K562 (cell line): Measurements from ENCODE around the gene MAK. TPM values are rescaled to one million over a fixed set of nuclear protein-coding genes. Genes with fewer than 3 reads are reported as not detected.
A peak's percentile ranks its signal among the peaks of the same experiment; 100 is the strongest.

Source experiments
- ATAC-seq: fragments of 200-7000 bp; cut with Tn5 transposase; 3 replicates; pipeline ENCODE4 v1.9.1; 2020; ENCODE audit warnings: moderate library complexity
- BruUV-seq: library from RNA; stranded (reverse); fragments of 400-500 nt; replicated peaks from 2 replicates; lab custom pipeline; 2021; lab: Mats Ljungman, UMichigan
- CTCF ChIA-PET: fragments of 300-600 bp; formaldehyde crosslinking; extraction: SDS; loops from one replicate; lab custom pipeline; 2021; ENCODE audit warnings: low intra/inter-chr PET ratio; lab: Yijun Ruan, JAX
- POLR2A ChIA-PET: fragments of 300-600, 350-650 bp; sonication (Branson Sonifier 250); formaldehyde crosslinking; extraction: SDS; loops from one replicate; lab custom pipeline; 2021; ENCODE audit warnings: antibody characterized with exemption, inconsistent platforms; lab: Yijun Ruan, JAX
- DNase-seq, 4 experiments: peaks; one replicate each; pipeline versions ENCODE4 v3.0.0 to v3.0.0-alpha.2; 2011 to 2018; ENCODE audit warnings: low spot score in 3 of 4, mixed read lengths in 3 of 4; ENCODE audit errors: extremely low read depth in 1 of 4
- FAIRE-seq: peaks from 2 replicates; lab custom pipeline; 2011; peaks lifted over from hg19 to GRCh38; lab: Jason Lieb, UNC
- H2AFZ ChIP-seq: 2 replicates; pipeline ENCODE4 v1.6.0; 2011; ENCODE audit warnings: low read depth, low read length, control low read depth, inconsistent platforms
- H3K27ac ChIP-seq: fragments of 200-600 bp; 3 replicates; pipeline ENCODE4 v1.8.0; 2011; ENCODE audit warnings: low read depth, mild to moderate bottlenecking, control low read depth, inconsistent platforms, low read length, moderate library complexity, mixed read lengths; ENCODE audit errors: extremely low read depth
- H3K27me3 ChIP-seq, 2 experiments: fragments of 300-600 bp in 1 of 2; 2 replicates in 1 of 2; 3 replicates in 1 of 2; pipeline versions ENCODE4 v1.6.0 to v1.8.0; 2011; ENCODE audit warnings: inconsistent platforms in 2 of 2, low read length in 2 of 2, mild to moderate bottlenecking in 1 of 2, mixed read lengths in 1 of 2, moderate library complexity in 1 of 2; ENCODE audit not compliant: control insufficient read depth in 2 of 2, insufficient read depth in 2 of 2
- H3K36me3 ChIP-seq: fragments of 300-600 bp; 3 replicates; pipeline ENCODE4 v1.8.0; 2011; ENCODE audit warnings: mild to moderate bottlenecking, low read length, inconsistent platforms; ENCODE audit not compliant: control insufficient read depth, insufficient read depth
- H3K4me1 ChIP-seq, 2 experiments: fragments of 200-600 bp in 1 of 2; replicated peaks in 1 of 2; 2 replicates in 1 of 2; 3 replicates in 1 of 2; pipeline versions ENCODE4 v1.5.1 to v1.8.0; 2011; ENCODE audit warnings: inconsistent platforms in 2 of 2, low read length in 2 of 2, mild to moderate bottlenecking in 1 of 2, mixed read lengths in 1 of 2, moderate library complexity in 1 of 2; ENCODE audit not compliant: control insufficient read depth in 2 of 2, insufficient read depth in 2 of 2
- H3K4me2 ChIP-seq: 2 replicates; pipeline ENCODE4 v1.6.1; 2011; ENCODE audit warnings: low read length, control low read depth, inconsistent platforms, mixed read lengths; ENCODE audit not compliant: insufficient read depth
- H3K4me3 ChIP-seq: fragments of 200-600 bp; sonication (generic), shearing (Covaris generic); 2 replicates; pipeline ENCODE4 v1.5.1; 2016; ENCODE audit warnings: control low read depth, inconsistent platforms
- H3K79me2 ChIP-seq: fragments of 200-600 bp; 3 replicates; pipeline ENCODE4 v1.8.0; 2011; ENCODE audit warnings: low read length, inconsistent platforms; ENCODE audit not compliant: control insufficient read depth, insufficient read depth
- H3K9ac ChIP-seq, 2 experiments: 2 replicates each; pipeline versions ENCODE4 v1.6.0 to v1.6.1; 2011; ENCODE audit warnings: low read depth in 2 of 2, low read length in 2 of 2, control low read depth in 1 of 2, inconsistent platforms in 1 of 2, mild to moderate bottlenecking in 1 of 2, mixed read lengths in 1 of 2; ENCODE audit not compliant: insufficient read depth in 1 of 2
- H3K9me1 ChIP-seq: one replicate; pipeline ENCODE4 v1.6.0; 2011; ENCODE audit warnings: inconsistent platforms, mild to moderate bottlenecking, low read length, moderate library complexity; ENCODE audit not compliant: control insufficient read depth, insufficient read depth
- H3K9me3 ChIP-seq: replicated peaks from 2 replicates; pipeline ENCODE4 v1.5.1; 2011; ENCODE audit warnings: low read depth, low read length, inconsistent platforms; ENCODE audit not compliant: control insufficient read depth, insufficient read depth
- H4K20me1 ChIP-seq: replicated peaks from 2 replicates; pipeline ENCODE4 v1.6.1; 2011; ENCODE audit warnings: low read length, inconsistent platforms, mixed read lengths; ENCODE audit not compliant: control insufficient read depth, insufficient read depth
- ARID1B ChIP-seq: fragments of 450-650 bp; IDR thresholded peaks from 2 replicates; pipeline ENCODE4 v1.6.1; 2016; ENCODE audit warnings: antibody characterized with exemption, mild to moderate bottlenecking, inconsistent platforms
- CBFA2T2 ChIP-seq: fragments of 450-650 bp; conservative IDR thresholded peaks from 2 replicates; pipeline ENCODE4 v1.6.1; 2017; ENCODE audit warnings: mild to moderate bottlenecking
- CBFA2T3 ChIP-seq: fragments of 450-650 bp; IDR thresholded peaks from 2 replicates; pipeline ENCODE4 v1.6.1; 2017
- CBX3 ChIP-seq, 2 experiments: IDR thresholded peaks; 1 replicate in 1 of 2; 2 replicates in 1 of 2; pipeline ENCODE4 v1.6.1; 2012; ENCODE audit warnings: inconsistent platforms in 2 of 2, low read length in 2 of 2, borderline replicate concordance in 1 of 2, control low read depth in 1 of 2
- CXXC5 ChIP-seq: fragments of 250-450 bp; sonication (Bioruptor Pico); IDR thresholded peaks from 2 replicates; pipeline ENCODE4 v1.8.0; 2022; ENCODE audit warnings: inconsistent platforms, mild to moderate bottlenecking, moderate library complexity
- DIDO1 ChIP-seq: fragments of 450-650 bp; IDR thresholded peaks from 2 replicates; pipeline ENCODE4 v1.6.1; 2016; ENCODE audit warnings: low read depth, missing biosample characterization, missing genetic modification characterization
- IRF2 ChIP-seq: sonication (generic); formaldehyde crosslinking; IDR thresholded peaks from 2 replicates; pipeline ENCODE4 v1.8.1; 2022; ENCODE audit warnings: mild to moderate bottlenecking, missing genetic modification reagents
- MEIS2 ChIP-seq: fragments of 450-650 bp; IDR thresholded peaks from 2 replicates; pipeline ENCODE4 v1.6.1; 2014; ENCODE audit warnings: mild to moderate bottlenecking; ENCODE audit not compliant: partially characterized antibody
- RBM14 ChIP-seq: fragments of 200-400 bp; formaldehyde crosslinking; IDR thresholded peaks from 2 replicates; pipeline ENCODE4 v1.6.1; 2018; ENCODE audit warnings: low read depth, mild to moderate bottlenecking, low read length, moderate library complexity, borderline replicate concordance; ENCODE audit not compliant: insufficient read depth
- SMARCA5 ChIP-seq: fragments of 450-650 bp; IDR thresholded peaks from 2 replicates; pipeline ENCODE4 v1.6.1; 2016
- TEAD4 ChIP-seq, 2 experiments: sonication (generic) in 1 of 2; formaldehyde crosslinking in 1 of 2; IDR thresholded peaks; 2 replicates each; pipeline versions ENCODE4 v1.6.1 to v1.8.0; 2012 to 2022; ENCODE audit warnings: borderline replicate concordance in 1 of 2, inconsistent platforms in 1 of 2, low read length in 1 of 2, mild to moderate bottlenecking in 1 of 2, missing genetic modification reagents in 1 of 2
- TFE3 ChIP-seq: fragments of 450-650 bp; formaldehyde crosslinking; IDR thresholded peaks from 2 replicates; pipeline ENCODE4 v1.4.0; 2020; ENCODE audit warnings: mild to moderate bottlenecking, mixed read lengths
- TGIF2 ChIP-seq: sonication (generic); formaldehyde crosslinking; IDR thresholded peaks from 2 replicates; pipeline ENCODE4 v1.8.1; 2022; ENCODE audit warnings: mild to moderate bottlenecking, missing genetic modification reagents, moderate library complexity
- ZNF184 ChIP-seq: sonication (generic); formaldehyde crosslinking; IDR thresholded peaks from 2 replicates; pipeline ENCODE4 v1.5.0; 2020; ENCODE audit warnings: missing genetic modification reagents
- ZNF589 ChIP-seq: fragments of 200-800 bp; sonication (Bioruptor generic); IDR thresholded peaks from 2 replicates; pipeline ENCODE4 v1.6.1; 2016; ENCODE audit warnings: low read depth, missing genetic modification characterization, missing compliant biosample characterization
- ZNF77 ChIP-seq: fragments of 250-450 bp; sonication (Bioruptor Pico); IDR thresholded peaks from 2 replicates; pipeline ENCODE4 v1.5.0; 2020
- ZSCAN29 ChIP-seq: fragments of 450-650 bp; IDR thresholded peaks from 2 replicates; pipeline ENCODE4 v1.6.1; 2017
- WGBS: fragments of 100-300 bp; shearing (Covaris generic); methylation state at CpG from one replicate; pipeline ENCODE4 v1.1.6; 2016; ENCODE audit warnings: low coverage, mixed read lengths; ENCODE audit not compliant: insufficient coverage; ENCODE audit errors: missing lambda C conversion rate; 5-methylcytosine and 5-hydroxymethylcytosine counted together
- in situ Hi-C: fragments of 300-500 bp; cut with MboI; formaldehyde crosslinking; loops from 4 replicates; pipeline ENCODE4 v1.15.0; 2018; ENCODE audit warnings: inconsistent platforms, mixed read lengths
- intact Hi-C: fragments of 100-400 bp; cut with micrococcal nuclease; formaldehyde crosslinking; loops from 2 replicates; pipeline ENCODE4 v1.14.2; 2022
- polyA plus RNA-seq, 8 experiments: library from polyadenylated mRNA; depleted of rRNA in 4 of 8; stranded (reverse) in 5 of 8; unstranded in 3 of 8; fragments of >200 nt; fragmentation: Nextera tagmentation in 2 of 8; fragmentation: Illumina TruSeq in 1 of 8; extraction: Ambion mirVana in 2 of 8; extraction: Trizol in 1 of 8; gene quantifications; 2 replicates each; pipeline versions ENCODE4 v1.2.1 to v1.2.3, GENCODE V29; 2011 to 2014; ENCODE audit warnings: inconsistent platforms in 1 of 8, missing spikeins in 1 of 8
- total RNA-seq, 7 experiments: library from RNA; depleted of rRNA in 6 of 7; stranded (reverse); fragments of >200 nt in 6 of 7; fragmentation: Illumina TruSeq in 2 of 7; extraction: Trizol in 2 of 7; gene quantifications; 2 replicates each; pipeline versions ENCODE4 v1.2.1 to v1.2.3, GENCODE V29; 2011 to 2021; ENCODE audit warnings: low replicate concordance in 1 of 7
- TF ChIP-seq, protein P1 (sequence below): sonication (generic); IDR thresholded peaks from 2 replicates; pipeline ENCODE4 v1.6.1; 2016

The MAK gene
- total and polyA plus RNA-seq, 9 of the 15 experiments (the other 6 are each of a cell fraction or from before 2014, with no cell fraction given): 0.25 to 1.1 (median 0.53) TPM

GRCh38 chr6:10837009-10837621 is 1.2 kb downstream of the MAK start (continued):
- TF ChIP-seq CXXC5 (CRISPR knock-in tag): 0 out of 2 replicates have a peak, but pooled peaks have one; percentile 15
- TF ChIP-seq DIDO1 (tag): no peak
- TF ChIP-seq ARID1B: peak; percentile 32; the same call in 1 of the 2 replicates

GRCh38 chr6:10834823-10835222 is 3.5 kb downstream of the MAK start:
- no peak overlapping the region for H3K27ac ChIP-seq
- POLR2A ChIA-PET: interaction anchor here (1.4 kb wide), 1 partner anchor 19 kb away, joined by 3 read pairs; no protein-coding TSS in a partner anchor
- no peaks in the 10 kb centered on the region for H3K79me2 ChIP-seq
- H3K4me3 ChIP-seq: no peak overlapping the region
- no peaks in the 10 kb centered on the region for H3K9me1 ChIP-seq
- in situ Hi-C loops: no loop called here
- WGBS: 71% methylated on average over 11 of the region's 11 CpGs
- CTCF ChIA-PET: no interaction called here
- intact Hi-C loops: loop anchor here (5.0 kb wide), 1 partner anchor 52 kb away; the partner anchor contains the start of gene SYCP2L
- peaks cover 14 to 15% of the 10 kb centered on the region in 2 experiments for H3K4me1 ChIP-seq
- H3K9me3 ChIP-seq: peaks cover 5% of the 10 kb centered on the region
- no peak overlapping the region for H3K9ac ChIP-seq
- no peaks in the 10 kb centered on the region for H3K27me3 ChIP-seq
- no peaks in the 10 kb centered on the region for H3K36me3 ChIP-seq
- H2AFZ ChIP-seq: no peak overlapping the region
- no peak for DNase-seq
- BruUV-seq: no TSS peak
- no peak for FAIRE-seq
- H3K4me2 ChIP-seq: no peak overlapping the region
- no peaks in the 10 kb centered on the region for H4K20me1 ChIP-seq
- no peak for ATAC-seq
- TF ChIP-seq MEIS2 (peak; percentile 22), CBX3 (IDR thresholded peaks at IDR 0.05; ENCODE audit: borderline replicate concordance in 1 of 2, low read length in 2 of 2) (peak in 1 of 2 experiments; percentile 32; a peak in 1 of 3 replicates), IRF2 (CRISPR knock-in tag) (no peak), TFE3 (no peak), CBFA2T2 (peak; percentile 21; the same call in 1 of the 2 replicates), ZNF184 (CRISPR knock-in tag) (no peak), CBFA2T3 (peak; percentile 44), TEAD4 (IDR thresholded peaks at IDR 0.05; ENCODE audit: low read length) (no peak), TEAD4 (CRISPR knock-in tag; IDR thresholded peaks at IDR 0.05; ENCODE audit: borderline replicate concordance) (no peak), RBM14 (no peak), ZNF77 (CRISPR knock-in tag) (no peak), ZSCAN29 (no peak), TGIF2 (CRISPR knock-in tag) (no peak), SMARCA5 (no peak), ZNF589 (no peak)
- TF ChIP-seq, protein P1, sequence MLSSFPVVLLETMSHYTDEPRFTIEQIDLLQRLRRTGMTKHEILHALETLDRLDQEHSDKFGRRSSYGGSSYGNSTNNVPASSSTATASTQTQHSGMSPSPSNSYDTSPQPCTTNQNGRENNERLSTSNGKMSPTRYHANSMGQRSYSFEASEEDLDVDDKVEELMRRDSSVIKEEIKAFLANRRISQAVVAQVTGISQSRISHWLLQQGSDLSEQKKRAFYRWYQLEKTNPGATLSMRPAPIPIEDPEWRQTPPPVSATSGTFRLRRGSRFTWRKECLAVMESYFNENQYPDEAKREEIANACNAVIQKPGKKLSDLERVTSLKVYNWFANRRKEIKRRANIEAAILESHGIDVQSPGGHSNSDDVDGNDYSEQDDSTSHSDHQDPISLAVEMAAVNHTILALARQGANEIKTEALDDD: peak; percentile 89
